Subcutaneous adipose tissue (tissue), 4 donors: ENCODE measurements around the gene GALNT5. TPM values are rescaled to one million over a fixed set of nuclear protein-coding genes. Genes with fewer than 3 reads are reported as not detected.

Experiments
- total RNA-seq, 4 donors: library from RNA; depleted of rRNA; stranded (reverse); fragments of >200 nt; gene quantifications; one replicate each; pipeline ENCODE4 v1.1.0, GENCODE V29; 2016
- TF ChIP-seq, protein P1 (sequence below): fragments of 450-650 bp; IDR thresholded peaks from one replicate; pipeline ENCODE4 v1.5.1; 2016; ENCODE audit warnings: low read depth, mild to moderate bottlenecking, control low read depth, antibody characterized with exemption, moderate library complexity

GALNT5 gene, protein sequence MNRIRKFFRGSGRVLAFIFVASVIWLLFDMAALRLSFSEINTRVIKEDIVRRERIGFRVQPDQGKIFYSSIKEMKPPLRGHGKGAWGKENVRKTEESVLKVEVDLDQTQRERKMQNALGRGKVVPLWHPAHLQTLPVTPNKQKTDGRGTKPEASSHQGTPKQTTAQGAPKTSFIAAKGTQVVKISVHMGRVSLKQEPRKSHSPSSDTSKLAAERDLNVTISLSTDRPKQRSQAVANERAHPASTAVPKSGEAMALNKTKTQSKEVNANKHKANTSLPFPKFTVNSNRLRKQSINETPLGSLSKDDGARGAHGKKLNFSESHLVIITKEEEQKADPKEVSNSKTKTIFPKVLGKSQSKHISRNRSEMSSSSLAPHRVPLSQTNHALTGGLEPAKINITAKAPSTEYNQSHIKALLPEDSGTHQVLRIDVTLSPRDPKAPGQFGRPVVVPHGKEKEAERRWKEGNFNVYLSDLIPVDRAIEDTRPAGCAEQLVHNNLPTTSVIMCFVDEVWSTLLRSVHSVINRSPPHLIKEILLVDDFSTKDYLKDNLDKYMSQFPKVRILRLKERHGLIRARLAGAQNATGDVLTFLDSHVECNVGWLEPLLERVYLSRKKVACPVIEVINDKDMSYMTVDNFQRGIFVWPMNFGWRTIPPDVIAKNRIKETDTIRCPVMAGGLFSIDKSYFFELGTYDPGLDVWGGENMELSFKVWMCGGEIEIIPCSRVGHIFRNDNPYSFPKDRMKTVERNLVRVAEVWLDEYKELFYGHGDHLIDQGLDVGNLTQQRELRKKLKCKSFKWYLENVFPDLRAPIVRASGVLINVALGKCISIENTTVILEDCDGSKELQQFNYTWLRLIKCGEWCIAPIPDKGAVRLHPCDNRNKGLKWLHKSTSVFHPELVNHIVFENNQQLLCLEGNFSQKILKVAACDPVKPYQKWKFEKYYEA
- total RNA-seq, result under 1 TPM; under 0.01 to 0.17 (median 0.08) TPM

DNA sequence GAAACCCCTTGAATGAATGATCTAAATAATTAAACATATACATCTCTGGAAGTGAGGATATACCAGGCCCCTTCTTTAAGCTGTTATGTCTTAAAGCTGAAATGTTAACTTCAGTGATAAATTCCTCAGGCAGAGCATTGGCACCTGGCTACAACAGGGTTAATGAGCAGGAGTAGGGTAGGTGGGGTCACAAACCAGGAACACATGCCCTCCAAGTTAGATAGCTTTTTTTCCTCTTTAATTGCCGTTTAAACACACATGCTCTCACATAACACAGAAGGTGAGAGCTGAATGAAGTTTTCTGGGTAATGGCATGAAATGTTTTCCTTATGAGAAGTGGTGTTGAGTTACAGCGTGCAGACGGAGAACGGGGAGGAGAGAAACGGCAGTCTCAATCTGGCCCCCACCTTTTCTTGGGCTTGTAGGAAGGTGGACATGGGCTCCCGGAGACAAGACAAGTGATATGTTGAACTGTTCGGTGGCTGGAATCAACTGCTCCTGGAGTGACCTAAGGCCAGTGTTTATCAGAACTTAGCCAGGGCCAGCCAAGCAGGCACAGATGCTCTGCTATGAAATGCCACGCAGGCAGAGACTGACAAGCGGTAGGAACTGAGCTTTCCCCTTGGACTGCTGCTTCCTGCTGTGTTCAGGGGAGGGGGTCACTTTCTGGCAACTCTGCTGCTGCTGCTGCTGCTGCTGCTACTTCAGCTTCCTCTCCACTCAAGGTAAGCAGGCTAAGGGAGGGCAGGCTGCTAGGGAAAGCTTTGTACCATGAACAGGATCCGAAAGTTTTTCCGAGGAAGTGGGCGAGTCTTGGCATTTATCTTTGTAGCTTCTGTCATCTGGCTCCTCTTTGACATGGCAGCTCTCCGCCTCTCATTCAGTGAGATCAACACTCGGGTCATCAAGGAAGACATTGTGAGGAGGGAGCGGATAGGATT is at the start of gene GALNT5:
TSS of gene GALNT5 (plus strand) at position 394 of the 941 bp plus-strand sequence. CDS start at position 772, 378 bp downstream.
- TF ChIP-seq, protein P1, sequence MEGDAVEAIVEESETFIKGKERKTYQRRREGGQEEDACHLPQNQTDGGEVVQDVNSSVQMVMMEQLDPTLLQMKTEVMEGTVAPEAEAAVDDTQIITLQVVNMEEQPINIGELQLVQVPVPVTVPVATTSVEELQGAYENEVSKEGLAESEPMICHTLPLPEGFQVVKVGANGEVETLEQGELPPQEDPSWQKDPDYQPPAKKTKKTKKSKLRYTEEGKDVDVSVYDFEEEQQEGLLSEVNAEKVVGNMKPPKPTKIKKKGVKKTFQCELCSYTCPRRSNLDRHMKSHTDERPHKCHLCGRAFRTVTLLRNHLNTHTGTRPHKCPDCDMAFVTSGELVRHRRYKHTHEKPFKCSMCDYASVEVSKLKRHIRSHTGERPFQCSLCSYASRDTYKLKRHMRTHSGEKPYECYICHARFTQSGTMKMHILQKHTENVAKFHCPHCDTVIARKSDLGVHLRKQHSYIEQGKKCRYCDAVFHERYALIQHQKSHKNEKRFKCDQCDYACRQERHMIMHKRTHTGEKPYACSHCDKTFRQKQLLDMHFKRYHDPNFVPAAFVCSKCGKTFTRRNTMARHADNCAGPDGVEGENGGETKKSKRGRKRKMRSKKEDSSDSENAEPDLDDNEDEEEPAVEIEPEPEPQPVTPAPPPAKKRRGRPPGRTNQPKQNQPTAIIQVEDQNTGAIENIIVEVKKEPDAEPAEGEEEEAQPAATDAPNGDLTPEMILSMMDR, result no peak

DNA sequence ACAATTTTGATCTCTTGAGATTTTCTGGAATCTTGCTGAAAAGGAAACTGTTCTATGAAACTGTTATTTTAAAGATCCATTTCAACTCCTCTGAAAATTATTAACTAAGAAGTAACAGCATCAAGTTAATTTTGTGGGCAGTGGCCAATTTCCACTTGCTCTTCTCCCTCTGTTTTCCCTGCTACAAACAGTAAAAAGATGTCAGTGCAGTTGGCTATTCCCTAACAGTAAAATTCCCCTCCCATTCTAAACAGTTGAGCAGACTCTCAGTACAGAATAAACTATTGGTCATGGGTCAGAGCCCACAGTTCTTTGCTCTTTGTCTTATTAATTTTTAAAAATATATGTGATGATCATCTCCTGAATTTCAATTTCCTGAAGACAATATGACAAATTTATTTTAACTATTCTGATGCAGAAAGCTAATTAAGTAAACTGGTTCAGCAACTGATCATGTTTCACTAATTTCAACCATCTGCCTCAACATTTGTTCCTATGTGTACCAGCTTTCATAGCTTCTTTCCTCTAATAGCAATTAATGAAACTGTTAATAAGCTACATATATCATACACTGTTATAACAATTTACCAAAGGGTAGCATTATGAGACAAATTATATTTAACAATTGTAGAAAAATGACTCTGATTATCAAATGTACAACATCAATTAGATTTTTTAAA is 41.1 kb upstream of the GALNT5 start:
- TF ChIP-seq, protein P1, result no peak

DNA sequence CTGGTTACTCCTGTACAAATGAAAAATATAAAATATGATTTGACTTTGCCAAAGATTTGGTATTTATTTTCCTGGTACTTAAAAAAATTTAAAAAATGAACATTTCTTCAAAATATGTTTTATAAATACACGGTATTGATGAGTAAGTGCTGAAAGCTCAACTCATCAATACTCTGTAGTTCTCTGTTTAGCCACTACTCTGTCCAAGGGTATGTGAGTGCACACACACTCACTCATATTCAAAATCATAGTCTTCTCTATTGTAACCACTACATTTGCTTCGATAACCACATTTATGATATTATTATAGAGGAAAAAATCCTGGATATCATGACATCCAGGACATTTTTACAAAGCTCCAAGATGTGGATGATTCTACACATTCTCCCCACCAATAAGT is 40.1 kb upstream of the GALNT5 start:
- TF ChIP-seq, protein P1, result no peak

DNA sequence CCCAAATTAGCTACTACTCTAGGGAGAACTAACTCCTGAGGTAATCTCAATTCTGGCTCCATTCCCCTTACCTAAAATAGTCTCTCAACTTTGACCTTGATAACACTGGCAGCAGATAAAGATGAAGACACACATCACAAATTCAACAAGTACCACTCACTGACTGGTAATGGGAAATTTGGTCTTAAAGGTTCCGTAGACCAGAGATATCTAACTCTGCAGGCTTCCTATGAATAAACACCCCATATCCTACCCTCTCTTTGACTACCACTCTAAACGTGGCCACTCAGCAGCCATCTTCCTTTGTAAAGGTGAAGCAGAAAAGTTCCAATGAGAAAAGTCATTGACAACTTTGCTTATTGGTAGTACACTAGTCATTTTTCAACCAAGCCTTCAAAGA is 38.6 kb upstream of the GALNT5 start:
- TF ChIP-seq, protein P1, result no peak

DNA sequence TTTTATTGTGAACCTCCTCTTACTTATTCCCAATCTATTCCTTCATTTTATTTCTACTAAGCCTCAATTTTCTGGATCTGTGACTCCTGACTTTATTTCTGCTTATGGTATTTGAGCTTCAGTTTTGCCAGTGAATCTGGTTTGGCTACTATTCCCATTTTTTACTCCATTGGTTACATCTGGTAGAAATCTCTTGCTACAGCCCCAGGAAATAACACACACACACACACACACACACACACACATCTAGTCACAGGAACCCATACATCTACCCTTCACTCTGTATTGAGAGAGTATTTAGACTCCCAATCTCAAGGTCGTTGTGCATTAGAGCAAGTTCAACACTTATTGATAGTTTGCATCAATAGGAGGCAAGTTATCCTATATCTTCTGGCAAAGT is 37.0 kb upstream of the GALNT5 start:
- TF ChIP-seq, protein P1, result no peak

DNA sequence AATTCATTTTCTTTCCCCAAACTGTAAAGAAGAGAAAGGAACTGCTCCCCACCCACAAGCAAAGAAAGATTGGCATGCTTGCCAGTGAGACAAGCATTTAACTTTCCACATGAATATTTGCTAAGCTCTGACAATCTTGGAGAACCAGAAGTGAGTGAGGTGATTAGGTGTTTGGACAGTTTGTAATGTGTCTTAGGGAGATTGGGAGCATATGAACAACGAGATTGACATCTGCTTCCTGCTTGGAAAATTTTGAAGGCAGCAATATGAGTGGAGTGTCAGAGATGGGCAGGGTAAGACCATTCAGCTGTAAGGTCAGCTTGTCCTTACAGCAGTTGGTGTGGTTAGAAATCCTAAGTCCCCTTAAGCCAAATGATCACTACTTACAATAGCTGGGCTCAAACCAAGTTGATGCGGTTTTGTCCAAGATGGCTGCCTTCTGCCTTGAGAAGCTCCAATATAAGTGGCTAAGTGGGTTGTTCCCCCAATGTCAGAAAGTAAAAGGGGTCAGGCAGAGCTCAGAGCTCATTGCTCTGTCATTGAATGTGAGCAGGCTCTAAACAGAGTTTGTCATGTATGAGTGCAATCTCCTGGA is 36.0 kb upstream of the GALNT5 start:
- TF ChIP-seq, protein P1, result no peak
